WTC11 (cell line): ENCODE results near the gene RNASEH2C. TPM values are rescaled to one million over a fixed set of nuclear protein-coding genes. Genes with fewer than 3 reads are reported as not detected.
"Not testable (repeated sequence)": the region's sequence is repeated elsewhere in the genome, so short reads cannot be mapped to it uniquely, and the experiment has no call there.

Experiments used
- ATAC-seq: fragments of 200-7000 bp; cut with Tn5 transposase; 2 replicates; pipeline ENCODE4 v1.10.0; 2021; ENCODE audit warnings: mild to moderate bottlenecking, moderate library complexity
- CTCF ChIA-PET: fragments of 300-600 bp; sonication (Branson Sonifier 250); formaldehyde crosslinking; loops from one replicate; lab custom pipeline; 2021; ENCODE audit warnings: antibody characterized with exemption; lab: Charles Lee
- POLR2A ChIA-PET: fragments of 350-600 bp; sonication (Branson Sonifier 250); formaldehyde crosslinking; loops from one replicate; lab custom pipeline; 2021; ENCODE audit warnings: antibody characterized with exemption; lab: Charles Lee
- DNase-seq: peaks from one replicate; pipeline ENCODE4 v3.0.0; 2021; ENCODE audit warnings: low spot score
- H3K27ac Mint-ChIP-seq: 2 replicates; pipeline ENCODE4 v1.8.0; 2021; ENCODE audit warnings: mixed read lengths
- H3K27me3 Mint-ChIP-seq: 2 replicates; pipeline ENCODE4 v1.8.0; 2021; ENCODE audit warnings: low read depth, mild to moderate bottlenecking, moderate library complexity, mixed read lengths
- H3K36me3 Mint-ChIP-seq: 2 replicates; pipeline ENCODE4 v1.8.0; 2021; ENCODE audit warnings: mixed read lengths
- H3K4me1 Mint-ChIP-seq: 2 replicates; pipeline ENCODE4 v1.8.0; 2022; ENCODE audit warnings: mixed read lengths
- H3K4me3 Mint-ChIP-seq: 2 replicates; pipeline ENCODE4 v1.8.0; 2021; ENCODE audit warnings: mild to moderate bottlenecking, moderate library complexity, mixed read lengths
- H3K9me3 Mint-ChIP-seq: 2 replicates; pipeline ENCODE4 v1.8.0; 2021; ENCODE audit warnings: mixed read lengths
- ARID4B ChIP-seq: sonication (generic); formaldehyde crosslinking; IDR thresholded peaks from 2 replicates; pipeline ENCODE4 v1.8.0; 2023; ENCODE audit warnings: missing genetic modification reagents, mild to moderate bottlenecking, borderline replicate concordance
- CTCF ChIP-seq: fragments of 200-600 bp; IDR thresholded peaks from 2 replicates; pipeline ENCODE4 v1.8.0; 2022; ENCODE audit warnings: antibody characterized with exemption
- ELF4 ChIP-seq: sonication (generic); formaldehyde crosslinking; IDR thresholded peaks from 2 replicates; pipeline ENCODE4 v1.8.1; 2022; ENCODE audit warnings: low read depth, mild to moderate bottlenecking, moderate library complexity, missing genetic modification reagents
- FOXJ3 ChIP-seq: sonication (generic); formaldehyde crosslinking; IDR thresholded peaks from 2 replicates; pipeline ENCODE4 v1.9.0; 2021; ENCODE audit warnings: missing genetic modification reagents, mild to moderate bottlenecking, borderline replicate concordance
- GRHL2 ChIP-seq: fragments of 250-450 bp; sonication (Bioruptor Pico); IDR thresholded peaks from 2 replicates; pipeline ENCODE4 v1.8.0; 2022; ENCODE audit warnings: mild to moderate bottlenecking, moderate library complexity; ENCODE audit not compliant: insufficient replicate concordance, severe bottlenecking
- GTF2I ChIP-seq: fragments of 250-450 bp; sonication (Bioruptor Pico); conservative IDR thresholded peaks from 2 replicates; pipeline ENCODE4 v1.4.0; 2021; ENCODE audit warnings: mild to moderate bottlenecking
- JUN ChIP-seq: sonication (generic); formaldehyde crosslinking; IDR thresholded peaks from 2 replicates; pipeline ENCODE4 v1.8.0; 2023; ENCODE audit warnings: mild to moderate bottlenecking, missing genetic modification reagents
- MXD4 ChIP-seq: fragments of 250-450 bp; sonication (Bioruptor Pico); IDR thresholded peaks from 2 replicates; pipeline ENCODE4 v1.8.0; 2021; ENCODE audit warnings: mild to moderate bottlenecking, moderate library complexity, borderline replicate concordance
- NFATC4 ChIP-seq: fragments of 250-450 bp; sonication (Bioruptor Pico); IDR thresholded peaks from 2 replicates; pipeline ENCODE4 v1.9.0; 2021; ENCODE audit warnings: mild to moderate bottlenecking
- NR1H2 ChIP-seq: sonication (generic); formaldehyde crosslinking; IDR thresholded peaks from 2 replicates; pipeline ENCODE4 v1.9.0; 2021; ENCODE audit warnings: mild to moderate bottlenecking, moderate library complexity, missing genetic modification reagents
- PRRX2 ChIP-seq: fragments of 250-450 bp; sonication (Bioruptor Pico); IDR thresholded peaks from 2 replicates; pipeline ENCODE4 v1.8.0; 2021; ENCODE audit warnings: mild to moderate bottlenecking
- TCF7 ChIP-seq: sonication (generic); formaldehyde crosslinking; IDR thresholded peaks from 2 replicates; pipeline ENCODE4 v1.8.0; 2022; ENCODE audit warnings: mild to moderate bottlenecking, low read depth, missing genetic modification reagents, moderate library complexity
- TP53 ChIP-seq: sonication (generic); formaldehyde crosslinking; IDR thresholded peaks from 2 replicates; pipeline ENCODE4 v1.8.1; 2023; ENCODE audit warnings: mild to moderate bottlenecking, missing genetic modification reagents
- ZBTB43 ChIP-seq: sonication (generic); formaldehyde crosslinking; IDR thresholded peaks from 2 replicates; pipeline ENCODE4 v1.8.1; 2023; ENCODE audit warnings: mild to moderate bottlenecking, missing genetic modification reagents
- ZNF219 ChIP-seq: sonication (generic); formaldehyde crosslinking; IDR thresholded peaks from 2 replicates; pipeline ENCODE4 v1.8.0; 2023; ENCODE audit warnings: missing genetic modification reagents, mild to moderate bottlenecking, borderline replicate concordance
- ZNF425 ChIP-seq: fragments of 250-450 bp; sonication (Bioruptor Pico); conservative IDR thresholded peaks from 2 replicates; pipeline ENCODE4 v1.9.0; 2021; ENCODE audit warnings: mild to moderate bottlenecking
- ZNF512 ChIP-seq: sonication (generic); formaldehyde crosslinking; IDR thresholded peaks from 2 replicates; pipeline ENCODE4 v1.8.1; 2022; ENCODE audit warnings: missing genetic modification reagents, borderline replicate concordance
- total RNA-seq: library from RNA; stranded (reverse); gene quantifications from 3 replicates; pipeline ENCODE4 v1.2.3, GENCODE V29; 2021
- TF ChIP-seq, protein P1 (sequence below): sonication (generic); formaldehyde crosslinking; IDR thresholded peaks from 2 replicates; pipeline ENCODE4 v1.8.0; 2023; ENCODE audit warnings: mild to moderate bottlenecking, missing genetic modification reagents
- TF ChIP-seq, protein P2 (sequence below): sonication (generic); formaldehyde crosslinking; IDR thresholded peaks from 2 replicates; pipeline ENCODE4 v1.8.0; 2022; ENCODE audit warnings: mild to moderate bottlenecking, missing genetic modification reagents

RNASEH2C gene
- total RNA-seq, 1 experiment from 2014 or later, result 42.1 TPM

GRCh38 chr11:65739022-65739421, 18.4 kb upstream of the RNASEH2C start (continued):
- TF ChIP-seq FOXJ3 (no peak), ELF4 (no peak), GRHL2 (CRISPR knock-in tag) (no peak), ZNF219 (CRISPR knock-in tag) (no peak), ARID4B (CRISPR knock-in tag) (no peak), ZNF425 (CRISPR knock-in tag) (no peak)

GRCh38 chr11:65736810-65737209, 16.2 kb upstream of the RNASEH2C start:
- peaks cover 10% of the 10 kb centered on the region for H3K36me3 Mint-ChIP-seq
- no peak overlapping the region for H3K4me3 Mint-ChIP-seq
- POLR2A ChIA-PET, result no interaction called here
- ATAC-seq (no peak), DNase-seq (no peak)
- no peaks in the 10 kb centered on the region for H3K4me1 Mint-ChIP-seq
- no peak overlapping the region for H3K27ac Mint-ChIP-seq
- peaks cover 55% of the 10 kb centered on the region for H3K9me3 Mint-ChIP-seq
- TF ChIP-seq MXD4 (CRISPR knock-in tag), result no peak
- TF ChIP-seq, protein P1, sequence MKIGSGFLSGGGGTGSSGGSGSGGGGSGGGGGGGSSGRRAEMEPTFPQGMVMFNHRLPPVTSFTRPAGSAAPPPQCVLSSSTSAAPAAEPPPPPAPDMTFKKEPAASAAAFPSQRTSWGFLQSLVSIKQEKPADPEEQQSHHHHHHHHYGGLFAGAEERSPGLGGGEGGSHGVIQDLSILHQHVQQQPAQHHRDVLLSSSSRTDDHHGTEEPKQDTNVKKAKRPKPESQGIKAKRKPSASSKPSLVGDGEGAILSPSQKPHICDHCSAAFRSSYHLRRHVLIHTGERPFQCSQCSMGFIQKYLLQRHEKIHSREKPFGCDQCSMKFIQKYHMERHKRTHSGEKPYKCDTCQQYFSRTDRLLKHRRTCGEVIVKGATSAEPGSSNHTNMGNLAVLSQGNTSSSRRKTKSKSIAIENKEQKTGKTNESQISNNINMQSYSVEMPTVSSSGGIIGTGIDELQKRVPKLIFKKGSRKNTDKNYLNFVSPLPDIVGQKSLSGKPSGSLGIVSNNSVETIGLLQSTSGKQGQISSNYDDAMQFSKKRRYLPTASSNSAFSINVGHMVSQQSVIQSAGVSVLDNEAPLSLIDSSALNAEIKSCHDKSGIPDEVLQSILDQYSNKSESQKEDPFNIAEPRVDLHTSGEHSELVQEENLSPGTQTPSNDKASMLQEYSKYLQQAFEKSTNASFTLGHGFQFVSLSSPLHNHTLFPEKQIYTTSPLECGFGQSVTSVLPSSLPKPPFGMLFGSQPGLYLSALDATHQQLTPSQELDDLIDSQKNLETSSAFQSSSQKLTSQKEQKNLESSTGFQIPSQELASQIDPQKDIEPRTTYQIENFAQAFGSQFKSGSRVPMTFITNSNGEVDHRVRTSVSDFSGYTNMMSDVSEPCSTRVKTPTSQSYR (CRISPR knock-in tag), result no peak
- no peak for TF ChIP-seq ZNF512
- no peak for TF ChIP-seq ZBTB43
- TF ChIP-seq, protein P2, sequence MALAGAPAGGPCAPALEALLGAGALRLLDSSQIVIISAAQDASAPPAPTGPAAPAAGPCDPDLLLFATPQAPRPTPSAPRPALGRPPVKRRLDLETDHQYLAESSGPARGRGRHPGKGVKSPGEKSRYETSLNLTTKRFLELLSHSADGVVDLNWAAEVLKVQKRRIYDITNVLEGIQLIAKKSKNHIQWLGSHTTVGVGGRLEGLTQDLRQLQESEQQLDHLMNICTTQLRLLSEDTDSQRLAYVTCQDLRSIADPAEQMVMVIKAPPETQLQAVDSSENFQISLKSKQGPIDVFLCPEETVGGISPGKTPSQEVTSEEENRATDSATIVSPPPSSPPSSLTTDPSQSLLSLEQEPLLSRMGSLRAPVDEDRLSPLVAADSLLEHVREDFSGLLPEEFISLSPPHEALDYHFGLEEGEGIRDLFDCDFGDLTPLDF, result no peak
- no peak for TF ChIP-seq CTCF
- no peak for TF ChIP-seq NFATC4 (CRISPR knock-in tag)
- TF ChIP-seq JUN (CRISPR knock-in tag), result no peak
- TF ChIP-seq PRRX2 (CRISPR knock-in tag), result no peak
- no peak for TF ChIP-seq TCF7 (CRISPR knock-in tag)
- TF ChIP-seq ELF4, result no peak
- no peak for TF ChIP-seq GTF2I (CRISPR knock-in tag)
- TF ChIP-seq TP53 (CRISPR knock-in tag), result no peak
- no peak for TF ChIP-seq NR1H2 (CRISPR knock-in tag)
- CTCF ChIA-PET, result interaction anchor here (0.6 to 1.3 kb wide), 4 partner anchors 8 to 59 kb away, joined by 3 to 4 read pairs (median 3); no protein-coding TSS in a partner anchor
- peaks cover 36% of the 10 kb centered on the region for H3K27me3 Mint-ChIP-seq

DNA sequence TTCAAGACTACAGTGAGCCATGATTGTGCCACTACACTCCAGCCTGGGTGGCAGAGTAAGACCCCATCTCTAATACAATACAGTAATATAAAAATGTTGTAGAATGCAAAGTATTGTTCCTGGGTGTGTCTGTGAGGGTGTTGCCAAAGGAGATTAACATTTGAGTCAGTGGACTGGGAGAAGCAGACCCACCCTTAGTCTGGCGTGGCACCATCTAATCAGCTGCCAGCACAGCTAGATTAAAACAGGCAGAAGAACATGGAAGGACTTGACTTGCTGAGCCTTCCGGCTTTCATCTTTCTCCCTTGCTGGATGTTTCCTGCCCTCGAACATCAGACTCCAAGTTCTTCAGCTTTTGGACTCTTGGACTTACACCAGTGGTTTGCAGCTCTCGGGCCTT, 14.5 kb upstream of the RNASEH2C start:
- Mint-ChIP-seq H3K27me3 (peaks cover 38% of the 10 kb centered on the region), H3K9me3 (peaks cover 54% of the 10 kb centered on the region)
- H3K27ac Mint-ChIP-seq, H3K4me3 Mint-ChIP-seq, DNase-seq, POLR2A ChIA-PET, H3K36me3 Mint-ChIP-seq, H3K4me1 Mint-ChIP-seq, ATAC-seq: not testable (repeated sequence)
- CTCF ChIA-PET, result interaction anchor here (1.1 kb wide), 1 partner anchor 45 kb away, joined by 3 read pairs; no protein-coding TSS in a partner anchor
